Inflammatory macrophage treated with lipopolysaccharide for 4 hours (primary cell): ENCODE data around the gene ULBP3.
"Not testable (repeated sequence)": the region's sequence is repeated elsewhere in the genome, so short reads cannot be mapped to it uniquely, and the experiment has no call there.

Source experiments
- DNase-seq: peaks from one replicate; pipeline ENCODE4 v3.0.0-alpha.2; 2020

The ULBP3 gene

GRCh38 chr6:150013785-150014622, 54.9 kb downstream of the ULBP3 start:
- DNase-seq = not testable (repeated sequence)

- DNase-seq = not testable (repeated sequence)
Observed at GRCh38 chr6:150012846-150013784, 55.8 kb downstream of the ULBP3 start.
